ENCODE data around the gene FAM210B. TPM values are rescaled to one million over a fixed set of nuclear protein-coding genes. Genes with fewer than 3 reads are reported as not detected.
A peak's percentile ranks its signal among the peaks of the same experiment; 100 is the strongest.

The FAM210B gene
- total and polyA plus RNA-seq, 2 of the 13 experiments (the other 11 are each of a cell fraction or from before 2014, with no cell fraction given): 75.9 to 107 TPM

DNA sequence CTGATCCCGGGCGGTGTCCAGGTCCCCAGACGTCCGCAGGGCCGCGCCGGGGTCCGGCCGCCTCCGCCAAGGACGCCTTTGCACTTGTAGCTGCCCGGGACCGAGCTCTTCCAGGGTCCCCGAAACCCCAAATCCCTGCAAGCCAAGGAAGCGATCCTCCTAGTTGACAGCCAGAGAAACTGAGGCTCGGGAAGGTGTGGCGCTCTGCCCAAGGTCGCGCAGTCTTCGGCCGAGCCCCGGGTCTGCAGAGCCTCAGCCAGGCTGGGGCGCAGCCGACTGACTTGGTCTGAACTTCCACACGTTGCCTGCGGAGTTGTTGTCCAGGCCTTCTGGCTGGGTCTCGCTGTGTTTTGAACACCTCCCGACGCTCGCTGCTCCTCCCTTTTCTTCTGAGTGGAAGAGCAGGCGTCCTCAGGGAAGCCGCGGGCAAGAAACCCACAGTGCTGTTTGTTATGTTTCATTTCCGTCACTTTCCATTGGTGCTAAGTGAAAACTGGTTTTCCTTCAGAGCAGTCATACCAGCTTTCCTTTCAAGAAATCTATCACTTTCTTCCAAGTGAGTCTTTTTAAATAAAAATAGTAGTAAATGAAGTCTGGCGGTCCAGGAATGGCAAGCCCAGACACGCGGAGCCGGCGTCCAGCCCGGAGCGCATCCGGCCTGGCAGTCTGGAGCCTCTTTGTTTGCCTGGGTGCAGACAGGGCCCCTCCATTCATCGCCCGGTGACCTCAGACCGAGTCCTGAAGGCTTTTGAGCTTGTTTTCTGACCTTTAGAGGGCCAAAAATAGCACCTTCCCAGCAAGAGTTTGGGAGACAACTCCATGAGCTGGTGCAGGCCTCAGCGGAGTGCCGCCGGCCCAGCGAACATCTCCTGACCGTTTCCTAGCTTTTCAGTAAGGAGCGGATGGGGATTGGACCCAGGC, 698 bp downstream of the FAM210B start (continued):
- no peak for TF ChIP-seq NFKBIZ (CRISPR knock-in tag; IDR thresholded peaks at IDR 0.05)
- no peak for TF ChIP-seq SNAPC4 (CRISPR knock-in tag; IDR thresholded peaks at IDR 0.05)
- peak; percentile 8; the same call in 1 of the 2 replicates for TF ChIP-seq ZNF121 (CRISPR knock-in tag; IDR thresholded peaks at IDR 0.05)
- TF ChIP-seq ZNF562 (CRISPR knock-in tag; IDR thresholded peaks at IDR 0.05; ENCODE audit: borderline replicate concordance): no peak
- no peak for TF ChIP-seq CEBPB (IDR thresholded peaks at IDR 0.05; ENCODE audit: borderline replicate concordance, low read depth, low read length)
- TF ChIP-seq FIP1L1 (IDR thresholded peaks at IDR 0.05; ENCODE audit: borderline replicate concordance, insufficient read depth, low read depth, low read length): no peak
- TF ChIP-seq LCORL (IDR thresholded peaks at IDR 0.05): no peak
- no peak for TF ChIP-seq LCORL (CRISPR knock-in tag; IDR thresholded peaks at IDR 0.05)
- 0 out of 4 replicates have a peak, but pooled peaks of 1 of the 2 experiments have one; percentile 21 for TF ChIP-seq EP300 (IDR thresholded peaks at IDR 0.05; ENCODE audit: low read depth in 2 of 2, low read length in 2 of 2)
- TF ChIP-seq EP300 (CRISPR knock-in tag; IDR thresholded peaks at IDR 0.05; ENCODE audit: borderline replicate concordance): no peak; the same call in 1 of the 2 replicates
- no peak for TF ChIP-seq ZNF280B (CRISPR knock-in tag; IDR thresholded peaks at IDR 0.05; ENCODE audit: borderline replicate concordance)
- TF ChIP-seq, protein P1, sequence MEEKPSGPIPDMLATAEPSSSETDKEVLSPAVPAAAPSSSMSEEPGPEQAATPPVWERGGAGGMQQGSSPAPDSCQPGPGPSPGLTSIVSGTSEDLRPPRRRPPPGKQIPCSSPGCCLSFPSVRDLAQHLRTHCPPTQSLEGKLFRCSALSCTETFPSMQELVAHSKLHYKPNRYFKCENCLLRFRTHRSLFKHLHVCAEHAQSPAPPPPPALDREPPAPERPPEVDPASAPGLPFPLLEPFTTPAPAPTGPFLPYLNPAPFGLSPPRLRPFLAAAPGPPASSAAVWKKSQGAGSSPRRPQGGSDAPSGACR (CRISPR knock-in tag; IDR thresholded peaks at IDR 0.05): 0 out of 2 replicates have a peak, but pooled peaks have one; percentile 21
- TF ChIP-seq, protein P2, sequence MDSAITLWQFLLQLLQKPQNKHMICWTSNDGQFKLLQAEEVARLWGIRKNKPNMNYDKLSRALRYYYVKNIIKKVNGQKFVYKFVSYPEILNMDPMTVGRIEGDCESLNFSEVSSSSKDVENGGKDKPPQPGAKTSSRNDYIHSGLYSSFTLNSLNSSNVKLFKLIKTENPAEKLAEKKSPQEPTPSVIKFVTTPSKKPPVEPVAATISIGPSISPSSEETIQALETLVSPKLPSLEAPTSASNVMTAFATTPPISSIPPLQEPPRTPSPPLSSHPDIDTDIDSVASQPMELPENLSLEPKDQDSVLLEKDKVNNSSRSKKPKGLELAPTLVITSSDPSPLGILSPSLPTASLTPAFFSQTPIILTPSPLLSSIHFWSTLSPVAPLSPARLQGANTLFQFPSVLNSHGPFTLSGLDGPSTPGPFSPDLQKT (CRISPR knock-in tag; IDR thresholded peaks at IDR 0.05; ENCODE audit: borderline replicate concordance): no peak
- TF ChIP-seq CSRNP2 (CRISPR knock-in tag; conservative IDR thresholded peaks at IDR 0.05; ENCODE audit: low read depth): no peak
- TF ChIP-seq BORCS8-MEF2B (CRISPR knock-in tag; IDR thresholded peaks at IDR 0.05): peak; percentile 78
- TF ChIP-seq MTA3 (CRISPR knock-in tag; IDR thresholded peaks at IDR 0.05): 0 out of 2 replicates have a peak, but pooled peaks have one; percentile 36
- TF ChIP-seq CENPX (CRISPR knock-in tag; IDR thresholded peaks at IDR 0.05): no peak
- TF ChIP-seq TEAD2 (CRISPR knock-in tag; IDR thresholded peaks at IDR 0.05): no peak
